ENCODE results near the gene CALML3. TPM values are rescaled to one million over a fixed set of nuclear protein-coding genes. Genes with fewer than 3 reads are reported as not detected.

CALML3 gene
- total RNA-seq, 1 donor from 2014 or later, result not detected

- H3K27ac ChIP-seq (replicated peaks), result no peak overlapping the region
- H3K4me3 ChIP-seq, result no peak overlapping the region
- H3K36me3 ChIP-seq, result no peaks in the 10 kb centered on the region
- no peak for TF ChIP-seq CTCF (IDR thresholded peaks at IDR 0.05; ENCODE audit: borderline replicate concordance)
- no peaks in the 10 kb centered on the region for H3K4me1 ChIP-seq
- intact Hi-C loops (cut with micrococcal nuclease), result no loop called here
- no peak for DNase-seq
- peaks cover 17% of the 10 kb centered on the region for H3K27me3 ChIP-seq (ENCODE audit: low read depth)
- no peaks in the 10 kb centered on the region for H3K9me3 ChIP-seq (replicated peaks)
Observed at GRCh38 chr10:5498791-5499492, 25.8 kb upstream of the CALML3 start.

- Histone ChIP-seq H3K36me3 (no peaks in the 10 kb centered on the region), H3K4me3 (no peak within 1 kb of the TSS), H3K27me3 (ENCODE audit: low read depth) (peaks cover 17% of the 10 kb centered on the region), H3K4me1 (no peaks in the 10 kb centered on the region), H3K27ac (replicated peaks) (no peak within 1 kb of the TSS), H3K9me3 (replicated peaks) (no peaks in the 10 kb centered on the region)
- no peak for DNase-seq
- intact Hi-C loops (cut with micrococcal nuclease), result no loop called here
- TF ChIP-seq CTCF (IDR thresholded peaks at IDR 0.05; ENCODE audit: borderline replicate concordance), result no peak
Observed at GRCh38 chr10:5499493-5500140, 25.1 kb upstream of the CALML3 start, which contains the start of gene CALML5. Gene CALML5, minus strand, starts transcription at chr10:5499570. Its CDS starts 132 bp downstream, at chr10:5499438.

- Histone ChIP-seq H3K36me3 (no peaks in the 10 kb centered on the region), H3K4me3 (no peak overlapping the region), H3K4me1 (no peaks in the 10 kb centered on the region), H3K9me3 (replicated peaks) (no peaks in the 10 kb centered on the region), H3K27ac (replicated peaks) (no peak overlapping the region), H3K27me3 (ENCODE audit: low read depth) (peaks cover 22% of the 10 kb centered on the region)
- no peak for TF ChIP-seq CTCF (IDR thresholded peaks at IDR 0.05; ENCODE audit: borderline replicate concordance)
- intact Hi-C loops (cut with micrococcal nuclease), result no loop called here
- DNase-seq, result no peak
Observed at GRCh38 chr10:5500162-5500670, 24.5 kb upstream of the CALML3 start.

GRCh38 chr10:5500910-5501309 lies 23.9 kb upstream of the CALML3 start:
- DNase-seq, result no peak
- no peak for TF ChIP-seq CTCF (IDR thresholded peaks at IDR 0.05; ENCODE audit: borderline replicate concordance)
- Histone ChIP-seq H3K36me3 (no peaks in the 10 kb centered on the region), H3K27me3 (ENCODE audit: low read depth) (peaks cover 24% of the 10 kb centered on the region), H3K27ac (replicated peaks) (no peak overlapping the region), H3K4me1 (no peaks in the 10 kb centered on the region), H3K9me3 (replicated peaks) (no peaks in the 10 kb centered on the region), H3K4me3 (no peak overlapping the region)
- intact Hi-C loops (cut with micrococcal nuclease), result no loop called here

GRCh38 chr10:5502061-5502521 lies 22.7 kb upstream of the CALML3 start:
- H3K27ac ChIP-seq (replicated peaks), result no peak overlapping the region
- no peak overlapping the region for H3K4me3 ChIP-seq
- H3K9me3 ChIP-seq (replicated peaks), result no peaks in the 10 kb centered on the region
- H3K27me3 ChIP-seq (ENCODE audit: low read depth), result peaks cover 24% of the 10 kb centered on the region
- no peak for TF ChIP-seq CTCF (IDR thresholded peaks at IDR 0.05; ENCODE audit: borderline replicate concordance)
- H3K36me3 ChIP-seq, result no peaks in the 10 kb centered on the region
- no peaks in the 10 kb centered on the region for H3K4me1 ChIP-seq
- no peak for DNase-seq
- intact Hi-C loops (cut with micrococcal nuclease), result no loop called here

Measured in left ventricle myocardium inferior (tissue), 1 donor.